GM12872 (cell line): ENCODE data around the gene RAVER2.

Source experiments
- TF ChIP-seq, protein P1 (sequence below): IDR thresholded peaks from 3 replicates; pipeline ENCODE4 v1.5.1; 2011; ENCODE audit warnings: low read depth, mild to moderate bottlenecking, low read length, moderate library complexity; ENCODE audit not compliant: insufficient read depth

The RAVER2 gene

DNA sequence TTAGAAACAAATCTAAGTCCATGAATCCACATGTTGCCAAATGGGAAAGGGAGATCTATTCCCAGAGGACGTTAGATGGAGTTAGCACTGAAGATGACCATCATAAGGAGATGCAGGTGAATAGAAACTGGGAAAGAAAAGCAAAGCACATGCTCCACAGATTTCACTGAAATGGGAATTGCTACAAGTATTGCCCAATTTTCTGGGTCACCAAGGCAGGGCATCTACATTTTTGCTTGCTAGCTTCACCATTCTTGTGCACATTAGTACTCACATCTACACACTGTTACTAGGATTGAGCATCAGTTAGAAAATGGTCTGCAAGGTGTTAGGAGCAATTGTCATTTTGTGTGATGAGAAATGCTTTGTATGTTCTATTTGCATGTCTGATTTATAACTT, 122.4 kb downstream of the RAVER2 start:
- TF ChIP-seq, protein P1, sequence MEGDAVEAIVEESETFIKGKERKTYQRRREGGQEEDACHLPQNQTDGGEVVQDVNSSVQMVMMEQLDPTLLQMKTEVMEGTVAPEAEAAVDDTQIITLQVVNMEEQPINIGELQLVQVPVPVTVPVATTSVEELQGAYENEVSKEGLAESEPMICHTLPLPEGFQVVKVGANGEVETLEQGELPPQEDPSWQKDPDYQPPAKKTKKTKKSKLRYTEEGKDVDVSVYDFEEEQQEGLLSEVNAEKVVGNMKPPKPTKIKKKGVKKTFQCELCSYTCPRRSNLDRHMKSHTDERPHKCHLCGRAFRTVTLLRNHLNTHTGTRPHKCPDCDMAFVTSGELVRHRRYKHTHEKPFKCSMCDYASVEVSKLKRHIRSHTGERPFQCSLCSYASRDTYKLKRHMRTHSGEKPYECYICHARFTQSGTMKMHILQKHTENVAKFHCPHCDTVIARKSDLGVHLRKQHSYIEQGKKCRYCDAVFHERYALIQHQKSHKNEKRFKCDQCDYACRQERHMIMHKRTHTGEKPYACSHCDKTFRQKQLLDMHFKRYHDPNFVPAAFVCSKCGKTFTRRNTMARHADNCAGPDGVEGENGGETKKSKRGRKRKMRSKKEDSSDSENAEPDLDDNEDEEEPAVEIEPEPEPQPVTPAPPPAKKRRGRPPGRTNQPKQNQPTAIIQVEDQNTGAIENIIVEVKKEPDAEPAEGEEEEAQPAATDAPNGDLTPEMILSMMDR = no peak

GRCh38 chr1:64871256-64871655, 126.4 kb downstream of the RAVER2 start:
- TF ChIP-seq, protein P1 = no peak

DNA sequence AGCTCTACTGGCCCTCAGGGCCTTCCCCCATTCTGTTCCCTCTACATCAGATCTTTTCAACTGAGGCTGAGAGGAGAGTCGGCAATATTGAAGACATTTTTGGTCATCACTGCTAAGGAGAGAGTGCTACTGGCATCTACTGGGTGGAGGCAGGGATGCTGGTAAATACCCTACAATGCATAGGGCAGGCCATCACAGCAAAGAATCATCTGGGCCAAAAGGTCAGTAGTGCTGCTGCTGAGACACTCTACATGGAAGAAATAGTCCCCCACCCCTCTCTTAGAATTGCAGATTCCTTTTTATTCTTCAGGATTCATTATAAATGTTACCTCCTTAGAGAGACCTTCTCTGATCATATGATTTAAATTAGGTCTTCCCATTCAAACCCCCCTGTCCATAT, 127.2 kb downstream of the RAVER2 start:
- TF ChIP-seq, protein P1 = no peak

DNA sequence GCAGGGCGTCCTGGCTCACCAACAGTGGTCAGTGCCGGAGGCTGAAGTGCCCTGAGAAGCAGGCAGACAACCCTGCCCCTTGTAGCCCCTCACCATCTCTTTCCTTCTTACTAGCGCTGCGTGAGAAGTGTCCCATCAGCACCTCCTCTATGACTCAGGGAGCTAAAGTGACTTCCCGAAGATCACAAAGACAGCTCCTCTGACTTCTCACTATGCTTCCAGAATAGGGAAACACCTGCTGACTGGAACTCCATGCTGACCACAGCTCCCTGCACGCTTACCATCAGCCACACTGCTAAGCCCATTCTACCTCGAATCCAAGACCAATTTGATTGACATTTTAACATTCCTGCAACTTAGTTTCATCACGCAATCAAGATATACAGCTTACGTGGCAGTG, 128.7 kb downstream of the RAVER2 start:
- TF ChIP-seq, protein P1 = no peak

DNA sequence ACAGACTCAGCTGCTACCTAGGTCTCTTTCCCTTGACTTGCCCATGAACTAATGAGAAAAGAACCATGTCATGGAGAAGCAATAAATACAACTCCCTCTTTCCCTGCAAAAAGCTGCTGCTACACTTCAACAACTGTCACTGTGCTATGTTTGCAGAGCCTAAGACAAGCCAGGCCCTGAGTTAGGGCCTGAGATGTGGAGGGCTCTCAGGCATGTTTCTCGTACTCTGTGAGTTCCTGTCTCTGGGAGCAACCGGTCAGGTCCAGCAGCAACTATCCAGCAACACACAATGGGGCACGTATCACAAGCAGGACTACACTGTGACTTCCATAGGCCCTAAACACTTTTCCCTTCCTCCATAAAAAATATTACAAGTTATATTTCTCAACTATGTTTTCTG, 129.8 kb downstream of the RAVER2 start:
- TF ChIP-seq, protein P1 = no peak

- TF ChIP-seq, protein P1 = no peak
These were observed 130.2 kb downstream of the RAVER2 start for GRCh38 chr1:64875101-64875500.

DNA sequence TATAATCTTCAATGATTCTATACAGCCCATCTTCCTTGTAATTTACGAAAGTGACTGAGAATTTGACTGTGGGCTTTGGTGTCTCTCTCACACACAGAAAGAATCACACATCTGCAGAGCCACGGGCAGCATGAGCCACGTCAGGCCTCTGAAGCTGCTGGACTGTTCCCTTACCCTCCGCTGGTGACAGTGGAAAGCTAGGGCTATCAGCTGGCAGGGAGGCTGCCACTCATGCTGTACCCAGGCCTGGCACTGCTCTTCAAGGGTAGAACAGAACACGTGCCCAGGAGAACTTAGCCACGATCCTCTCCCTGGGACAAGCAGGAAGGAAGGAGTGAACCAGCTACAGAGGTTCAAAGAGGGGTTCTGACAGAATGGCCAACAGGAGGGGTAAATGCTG, 130.7 kb downstream of the RAVER2 start:
- TF ChIP-seq, protein P1 = no peak

DNA sequence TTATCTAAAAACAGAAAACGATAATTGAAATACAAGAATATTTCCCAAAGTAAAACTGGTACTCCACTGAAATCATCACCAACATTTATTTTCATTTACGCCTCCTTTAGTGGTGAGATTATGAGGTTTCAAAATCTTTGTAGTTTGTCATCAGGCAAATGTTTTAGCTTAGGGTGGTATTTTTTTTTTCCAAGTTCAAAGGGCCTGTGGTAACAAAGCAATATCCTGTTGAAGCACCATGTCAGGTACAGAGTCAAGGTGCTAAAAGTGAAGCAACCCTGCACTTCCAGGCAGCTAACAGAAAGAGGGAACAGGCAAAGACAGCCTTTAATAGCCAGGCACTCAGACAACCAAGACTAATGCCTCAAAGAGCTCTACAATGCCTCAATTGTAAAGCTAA, 132.3 kb downstream of the RAVER2 start:
- TF ChIP-seq, protein P1 = no peak
